Heart left ventricle (tissue), 16 donors: ENCODE data around the gene RBM47. TPM values are rescaled to one million over a fixed set of nuclear protein-coding genes. Genes with fewer than 3 reads are reported as not detected.
A peak's percentile ranks its signal among the peaks of the same experiment; 100 is the strongest.

Experiments
- ATAC-seq, 4 donors: fragments of 200-7000 bp; cut with Tn5 transposase; one replicate each; pipeline ENCODE4 v1.9.1; 2020 to 2022; ENCODE audit warnings: moderate library complexity in 4 of 4, mild to moderate bottlenecking in 3 of 4, moderate number of reproducible peaks in 1 of 4
- DNase-seq, 5 donors: peaks; one replicate each; pipeline ENCODE4 v3.0.0-alpha.2; 2020
- H3K27ac ChIP-seq, 12 donors: fragments of 200-600 bp; sonication (generic) in 4 of 12; one replicate each; pipeline versions ENCODE4 v1.5.0 to v1.8.0; 2016 to 2022; ENCODE audit warnings: mild to moderate bottlenecking in 2 of 12
- H3K27me3 ChIP-seq, 9 donors: fragments of 200-600 bp; sonication (generic) in 2 of 9; one replicate each; pipeline versions ENCODE4 v1.5.1 to v1.8.0; 2016 to 2022; ENCODE audit warnings: mild to moderate bottlenecking in 3 of 9
- H3K36me3 ChIP-seq, 9 donors: fragments of 200-600 bp; sonication (generic) in 2 of 9; one replicate each; pipeline versions ENCODE4 v1.5.0 to v1.8.0; 2018 to 2022; ENCODE audit warnings: mild to moderate bottlenecking in 2 of 9
- H3K4me1 ChIP-seq, 12 donors: fragments of 200-600 bp; sonication (generic) in 4 of 12; one replicate each; pipeline versions ENCODE4 v1.5.0 to v1.8.0; 2016 to 2022; ENCODE audit warnings: mild to moderate bottlenecking in 3 of 12
- H3K4me3 ChIP-seq, 12 donors: fragments of 200-600 bp; sonication (generic) in 4 of 12; one replicate each; pipeline versions ENCODE4 v1.5.0 to v1.8.0; 2017 to 2022; ENCODE audit warnings: mild to moderate bottlenecking in 9 of 12, moderate library complexity in 4 of 12
- H3K9me3 ChIP-seq, 12 donors: fragments of 200-600 bp; sonication (generic) in 4 of 12; one replicate each; pipeline versions ENCODE4 v1.5.0 to v1.8.0; 2016 to 2022; ENCODE audit warnings: mild to moderate bottlenecking in 1 of 12
- POLR2A ChIP-seq, 2 donors: fragments of 450-650 bp; IDR thresholded peaks; one replicate each; pipeline ENCODE4 v1.6.1; 2017; ENCODE audit warnings: antibody characterized with exemption in 2 of 2, mild to moderate bottlenecking in 2 of 2, moderate library complexity in 2 of 2
- WGBS, 4 donors: extraction: QIAGEN DNeasy Blood & Tissue Kit in 2 of 4; methylation state at CpG; one replicate each; pipeline versions ENCODE4 v1.1.5 to v1.1.7; 2013 to 2018; 5-methylcytosine and 5-hydroxymethylcytosine counted together
- intact Hi-C, 10 donors: fragments of 100-400 bp; cut with DNase I; formaldehyde crosslinking; loops; one replicate each; pipeline versions ENCODE4 v1.11.1 to v1.14.2; 2022
- polyA plus RNA-seq, 2 donors: library from polyadenylated mRNA; stranded (reverse); fragments of 200-250 nt; gene quantifications; one replicate each; pipeline ENCODE4 v1.2.3, GENCODE V29; 2013
- total RNA-seq, 9 donors: library from RNA; depleted of rRNA in 2 of 9; stranded (reverse); fragments of >200 nt in 2 of 9; fragmentation: NEBNext Ultra II Directional in 3 of 9; extraction: Animal tissue kit (Norgen Biotek cat#: 25700) in 3 of 9; gene quantifications; one replicate each; pipeline versions ENCODE4 v1.1.0 to v1.2.4, GENCODE V29; 2016 to 2023
- TF ChIP-seq, protein P1 (sequence below), 12 donors: fragments of 200-600 bp; sonication (generic) in 4 of 12; IDR thresholded peaks; one replicate each; pipeline versions ENCODE4 v1.5.0 to v1.8.0; 2018 to 2022; ENCODE audit warnings: antibody characterized with exemption in 12 of 12, mild to moderate bottlenecking in 5 of 12
- donor health status: ischemic (EF 13 %, LVEDD 7.1; RV severe dilation, severe dysfunction).
- donor health status: healthy with polysubstance abuse.
- donor health status: DM: no; HTN: yes; CAD: no.
- donor health status: DM: no; HTN: no; CAD: no.
- donor health status: ischemic (EF 25% LVEDD 6.9; RV normal size, moderate dysfunction).
- donor health status: ischemic (EF 25% LVEDD 5.7; RV mildly dilated, moderate dysfunction).
- donor health status: healthy.
- donor health status: DM: yes; HTN: yes; CAD: no.
- donor health status: ischemic (EF 35%, LVEDD 5.7; RV mildly dilated, moderate dysfunction).
- donor health status: nonischemic (EF 11% LVEDD 7.7; RV severe dilation, severe dysfunction).
- donor health status: DM: yes; HTN: yes; CAD: no.
- donor health status: PGD.
- donor health status: ischemic (EF 29% LVEDD 5.4; RV normal size, mild dysfunction).
- donor health status: nonischemic (EF 23%, LVEDD 6.1; RV moderate dilation, normal function).

The RBM47 gene
- total and polyA plus RNA-seq, 11 donors: 0.50 to 29.9 (median 3.5) TPM

GRCh38 chr4:40502220-40502619, 127.4 kb downstream of the RBM47 start:
- no peaks in the 10 kb centered on the region for H3K27me3 ChIP-seq
- 71 to 75% (median 71%) methylated on average over 4 of the region's 4 CpGs for WGBS, 4 donors
- no peaks in the 10 kb centered on the region for H3K36me3 ChIP-seq
- H3K4me1 ChIP-seq: peaks cover 0 to 12% (median 0%) of the 10 kb centered on the region in 12 donors
- intact Hi-C loops: no loop called here
- DNase-seq: no peak
- H3K27ac ChIP-seq: peak overlapping the region in 1 of 12 donors; percentile 34
- no peak overlapping the region for H3K4me3 ChIP-seq
- no peak for TF ChIP-seq POLR2A (IDR thresholded peaks at IDR 0.05)
- TF ChIP-seq, protein P1, sequence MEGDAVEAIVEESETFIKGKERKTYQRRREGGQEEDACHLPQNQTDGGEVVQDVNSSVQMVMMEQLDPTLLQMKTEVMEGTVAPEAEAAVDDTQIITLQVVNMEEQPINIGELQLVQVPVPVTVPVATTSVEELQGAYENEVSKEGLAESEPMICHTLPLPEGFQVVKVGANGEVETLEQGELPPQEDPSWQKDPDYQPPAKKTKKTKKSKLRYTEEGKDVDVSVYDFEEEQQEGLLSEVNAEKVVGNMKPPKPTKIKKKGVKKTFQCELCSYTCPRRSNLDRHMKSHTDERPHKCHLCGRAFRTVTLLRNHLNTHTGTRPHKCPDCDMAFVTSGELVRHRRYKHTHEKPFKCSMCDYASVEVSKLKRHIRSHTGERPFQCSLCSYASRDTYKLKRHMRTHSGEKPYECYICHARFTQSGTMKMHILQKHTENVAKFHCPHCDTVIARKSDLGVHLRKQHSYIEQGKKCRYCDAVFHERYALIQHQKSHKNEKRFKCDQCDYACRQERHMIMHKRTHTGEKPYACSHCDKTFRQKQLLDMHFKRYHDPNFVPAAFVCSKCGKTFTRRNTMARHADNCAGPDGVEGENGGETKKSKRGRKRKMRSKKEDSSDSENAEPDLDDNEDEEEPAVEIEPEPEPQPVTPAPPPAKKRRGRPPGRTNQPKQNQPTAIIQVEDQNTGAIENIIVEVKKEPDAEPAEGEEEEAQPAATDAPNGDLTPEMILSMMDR (IDR thresholded peaks at IDR 0.05): no peak
- H3K9me3 ChIP-seq: no peaks in the 10 kb centered on the region
- ATAC-seq: peak in 2 of 4 donors; percentile 34 to 55

GRCh38 chr4:40500781-40501180, 128.9 kb downstream of the RBM47 start:
- no peaks in the 10 kb centered on the region for H3K27me3 ChIP-seq
- no peaks in the 10 kb centered on the region for H3K36me3 ChIP-seq
- H3K9me3 ChIP-seq: no peaks in the 10 kb centered on the region
- DNase-seq: no peak
- intact Hi-C loops: no loop called here
- no peak for ATAC-seq
- peaks cover 0 to 12% (median 0%) of the 10 kb centered on the region in 12 donors for H3K4me1 ChIP-seq
- 81 to 87% (median 86%) methylated on average over 6 of the region's 6 CpGs for WGBS, 4 donors
- H3K27ac ChIP-seq: no peak overlapping the region
- H3K4me3 ChIP-seq: no peak overlapping the region
- no peak for TF ChIP-seq POLR2A (IDR thresholded peaks at IDR 0.05)
- TF ChIP-seq, protein P1 (IDR thresholded peaks at IDR 0.05): no peak

- Histone ChIP-seq H3K36me3 (no peaks in the 10 kb centered on the region), H3K4me3 (no peak overlapping the region), H3K27ac (no peak overlapping the region), H3K4me1 (peaks cover 0 to 27% (median 0%) of the 10 kb centered on the region in 12 donors), H3K27me3 (no peaks in the 10 kb centered on the region), H3K9me3 (no peaks in the 10 kb centered on the region)
- TF ChIP-seq POLR2A (IDR thresholded peaks at IDR 0.05): no peak
- TF ChIP-seq, protein P1 (IDR thresholded peaks at IDR 0.05): no peak
- ATAC-seq: no peak
- no peak for DNase-seq
- WGBS, 4 donors: 64 to 66% (median 66%) methylated on average over 3 of the region's 3 CpGs
- intact Hi-C loops: no loop called here
Observed at GRCh38 chr4:40493160-40493559, 136.5 kb downstream of the RBM47 start.

- no peaks in the 10 kb centered on the region for H3K27me3 ChIP-seq
- TF ChIP-seq, protein P1 (IDR thresholded peaks at IDR 0.05): no peak
- no peak for TF ChIP-seq POLR2A (IDR thresholded peaks at IDR 0.05)
- no peak for ATAC-seq
Observed at GRCh38 chr4:40492691-40493090, 137.0 kb downstream of the RBM47 start.

More at GRCh38 chr4:40492691-40493090, 137.0 kb downstream of the RBM47 start:
- Histone ChIP-seq H3K4me1 (peaks cover 0 to 29% (median 0%) of the 10 kb centered on the region in 12 donors), H3K9me3 (no peaks in the 10 kb centered on the region), H3K36me3 (no peaks in the 10 kb centered on the region), H3K4me3 (no peak overlapping the region), H3K27ac (no peak overlapping the region)
- no peak for DNase-seq
- 66 to 76% (median 70%) methylated on average over 3 of the region's 3 CpGs for WGBS, 4 donors
- intact Hi-C loops: no loop called here
